ENCODE results near the gene ELL.

Gene ELL

GRCh38 chr19:18488838-18489626 lies 32.8 kb downstream of the ELL start:
- DNase-seq (ENCODE audit: low spot score), result peak; percentile 90

- DNase-seq (ENCODE audit: low spot score), result peak; percentile 66
These were observed 33.5 kb downstream of the ELL start for GRCh38 chr19:18488403-18488723.

- DNase-seq (ENCODE audit: low spot score), result no peak
These were observed 34.1 kb downstream of the ELL start for GRCh38 chr19:18487576-18488402.

GRCh38 chr19:18486746-18487145 lies 35.1 kb downstream of the ELL start:
- DNase-seq (ENCODE audit: low spot score), result no peak

GRCh38 chr19:18484992-18485391 lies 36.9 kb downstream of the ELL start:
- no peak for DNase-seq (ENCODE audit: low spot score)

GRCh38 chr19:18483119-18483890 lies 38.6 kb downstream of the ELL start:
- DNase-seq (ENCODE audit: low spot score), result no peak

GRCh38 chr19:18481505-18482222 lies 40.2 kb downstream of the ELL start:
- no peak for DNase-seq (ENCODE audit: low spot score)

GRCh38 chr19:18480006-18480691 lies 41.7 kb downstream of the ELL start:
- no peak for DNase-seq (ENCODE audit: low spot score)

- no peak for DNase-seq (ENCODE audit: low spot score)
These were observed 43.1 kb downstream of the ELL start for GRCh38 chr19:18478545-18479311.

- no peak for DNase-seq (ENCODE audit: low spot score)
These were observed 43.9 kb downstream of the ELL start for GRCh38 chr19:18477974-18478373.

GRCh38 chr19:18477042-18477779 lies 44.7 kb downstream of the ELL start:
- DNase-seq (ENCODE audit: low spot score), result no peak

- DNase-seq (ENCODE audit: low spot score), result no peak
These were observed 45.3 kb downstream of the ELL start for GRCh38 chr19:18476507-18477041.

- DNase-seq (ENCODE audit: low spot score), result no peak
These were observed 46.0 kb downstream of the ELL start for GRCh38 chr19:18475762-18476331.

GRCh38 chr19:18475004-18475453 lies 46.8 kb downstream of the ELL start:
- no peak for DNase-seq (ENCODE audit: low spot score)

- no peak for DNase-seq (ENCODE audit: low spot score)
These were observed 47.4 kb downstream of the ELL start for GRCh38 chr19:18474366-18474887.

GRCh38 chr19:18473706-18474087 lies 48.2 kb downstream of the ELL start:
- no peak for DNase-seq (ENCODE audit: low spot score)

GRCh38 chr19:18473003-18473705 lies 48.7 kb downstream of the ELL start:
- no peak for DNase-seq (ENCODE audit: low spot score)

GRCh38 chr19:18470787-18471186 lies 51.1 kb downstream of the ELL start:
- no peak for DNase-seq (ENCODE audit: low spot score)
